ENCODE results near the gene ENPEP. TPM values are rescaled to one million over a fixed set of nuclear protein-coding genes. Genes with fewer than 3 reads are reported as not detected.

Gene ENPEP, protein sequence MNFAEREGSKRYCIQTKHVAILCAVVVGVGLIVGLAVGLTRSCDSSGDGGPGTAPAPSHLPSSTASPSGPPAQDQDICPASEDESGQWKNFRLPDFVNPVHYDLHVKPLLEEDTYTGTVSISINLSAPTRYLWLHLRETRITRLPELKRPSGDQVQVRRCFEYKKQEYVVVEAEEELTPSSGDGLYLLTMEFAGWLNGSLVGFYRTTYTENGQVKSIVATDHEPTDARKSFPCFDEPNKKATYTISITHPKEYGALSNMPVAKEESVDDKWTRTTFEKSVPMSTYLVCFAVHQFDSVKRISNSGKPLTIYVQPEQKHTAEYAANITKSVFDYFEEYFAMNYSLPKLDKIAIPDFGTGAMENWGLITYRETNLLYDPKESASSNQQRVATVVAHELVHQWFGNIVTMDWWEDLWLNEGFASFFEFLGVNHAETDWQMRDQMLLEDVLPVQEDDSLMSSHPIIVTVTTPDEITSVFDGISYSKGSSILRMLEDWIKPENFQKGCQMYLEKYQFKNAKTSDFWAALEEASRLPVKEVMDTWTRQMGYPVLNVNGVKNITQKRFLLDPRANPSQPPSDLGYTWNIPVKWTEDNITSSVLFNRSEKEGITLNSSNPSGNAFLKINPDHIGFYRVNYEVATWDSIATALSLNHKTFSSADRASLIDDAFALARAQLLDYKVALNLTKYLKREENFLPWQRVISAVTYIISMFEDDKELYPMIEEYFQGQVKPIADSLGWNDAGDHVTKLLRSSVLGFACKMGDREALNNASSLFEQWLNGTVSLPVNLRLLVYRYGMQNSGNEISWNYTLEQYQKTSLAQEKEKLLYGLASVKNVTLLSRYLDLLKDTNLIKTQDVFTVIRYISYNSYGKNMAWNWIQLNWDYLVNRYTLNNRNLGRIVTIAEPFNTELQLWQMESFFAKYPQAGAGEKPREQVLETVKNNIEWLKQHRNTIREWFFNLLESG
- under 0.01 TPM in 1 of 2 replicates, not detected in the other for total RNA-seq

DNA sequence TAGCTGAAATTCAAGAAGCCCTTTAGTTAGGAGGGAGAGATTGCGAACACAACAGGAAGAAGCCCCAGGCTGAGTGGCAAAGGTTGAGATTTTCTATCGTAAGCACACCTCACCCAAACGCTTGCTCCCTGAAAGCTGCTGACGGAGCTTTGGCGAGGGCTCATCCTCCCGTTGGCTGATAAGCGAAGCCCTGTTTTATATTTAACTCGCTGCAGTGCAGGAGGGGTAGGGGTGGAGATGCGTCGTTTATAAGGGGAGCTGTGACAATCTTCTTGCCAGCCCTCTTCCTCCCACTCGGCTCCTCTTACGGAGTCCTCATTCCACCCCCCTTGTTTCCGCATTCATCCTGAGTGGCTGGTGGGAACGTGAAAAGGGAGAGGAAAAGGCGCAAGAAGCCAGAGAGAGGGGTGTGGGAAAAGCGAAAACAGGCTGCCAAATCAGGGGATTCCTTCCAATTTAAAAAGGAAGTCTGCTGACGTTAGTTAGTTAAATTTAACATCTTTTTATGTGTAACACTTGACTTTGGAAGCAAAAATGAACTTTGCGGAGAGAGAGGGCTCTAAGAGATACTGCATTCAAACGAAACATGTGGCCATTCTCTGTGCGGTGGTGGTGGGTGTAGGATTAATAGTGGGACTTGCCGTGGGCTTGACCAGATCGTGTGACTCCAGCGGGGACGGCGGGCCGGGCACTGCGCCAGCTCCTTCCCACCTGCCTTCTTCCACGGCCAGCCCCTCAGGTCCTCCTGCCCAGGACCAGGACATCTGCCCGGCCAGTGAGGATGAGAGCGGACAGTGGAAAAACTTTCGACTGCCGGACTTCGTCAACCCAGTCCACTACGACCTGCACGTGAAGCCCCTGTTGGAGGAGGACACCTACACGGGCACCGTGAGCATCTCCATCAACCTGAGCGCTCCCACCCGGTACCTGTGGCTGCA lies at the start of gene ENPEP:
ENPEP (plus strand) TSS at position 275 of the 938 bp plus-strand sequence; CDS start at position 535, 260 bp downstream.

Other genes starting within 250 kb of the ENPEP start
- gene PITX2, start 146.9 kb downstream of the ENPEP start, total RNA-seq: not detected in 2 replicates